K562 (cell line): ENCODE measurements around the gene GABRE. TPM values are rescaled to one million over a fixed set of nuclear protein-coding genes. Genes with fewer than 3 reads are reported as not detected.

ENCODE experiments used
- ATAC-seq: fragments of 200-7000 bp; cut with Tn5 transposase; 3 replicates; pipeline ENCODE4 v1.9.1; 2020; ENCODE audit warnings: moderate library complexity
- BruUV-seq: library from RNA; stranded (reverse); fragments of 400-500 nt; replicated peaks from 2 replicates; lab custom pipeline; 2021; lab: Mats Ljungman, UMichigan
- CTCF ChIA-PET: fragments of 300-600 bp; formaldehyde crosslinking; extraction: SDS; loops from one replicate; lab custom pipeline; 2021; ENCODE audit warnings: low intra/inter-chr PET ratio; lab: Yijun Ruan, JAX
- POLR2A ChIA-PET: fragments of 300-600, 350-650 bp; sonication (Branson Sonifier 250); formaldehyde crosslinking; extraction: SDS; loops from one replicate; lab custom pipeline; 2021; ENCODE audit warnings: antibody characterized with exemption, inconsistent platforms; lab: Yijun Ruan, JAX
- DNase-seq, 4 experiments: peaks; one replicate each; pipeline versions ENCODE4 v3.0.0 to v3.0.0-alpha.2; 2011 to 2018; ENCODE audit warnings: low spot score in 3 of 4, mixed read lengths in 3 of 4; ENCODE audit errors: extremely low read depth in 1 of 4
- FAIRE-seq: peaks from 2 replicates; lab custom pipeline; 2011; peaks lifted over from hg19 to GRCh38; lab: Jason Lieb, UNC
- H2AFZ ChIP-seq: 2 replicates; pipeline ENCODE4 v1.6.0; 2011; ENCODE audit warnings: low read depth, low read length, control low read depth, inconsistent platforms
- H3K27ac ChIP-seq: fragments of 200-600 bp; 3 replicates; pipeline ENCODE4 v1.8.0; 2011; ENCODE audit warnings: low read depth, mild to moderate bottlenecking, control low read depth, inconsistent platforms, low read length, moderate library complexity, mixed read lengths; ENCODE audit errors: extremely low read depth
- H3K27me3 ChIP-seq, 2 experiments: fragments of 300-600 bp in 1 of 2; 2 replicates in 1 of 2; 3 replicates in 1 of 2; pipeline versions ENCODE4 v1.6.0 to v1.8.0; 2011; ENCODE audit warnings: inconsistent platforms in 2 of 2, low read length in 2 of 2, mild to moderate bottlenecking in 1 of 2, mixed read lengths in 1 of 2, moderate library complexity in 1 of 2; ENCODE audit not compliant: control insufficient read depth in 2 of 2, insufficient read depth in 2 of 2
- H3K36me3 ChIP-seq: fragments of 300-600 bp; 3 replicates; pipeline ENCODE4 v1.8.0; 2011; ENCODE audit warnings: mild to moderate bottlenecking, low read length, inconsistent platforms; ENCODE audit not compliant: control insufficient read depth, insufficient read depth
- H3K4me1 ChIP-seq, 2 experiments: fragments of 200-600 bp in 1 of 2; replicated peaks in 1 of 2; 2 replicates in 1 of 2; 3 replicates in 1 of 2; pipeline versions ENCODE4 v1.5.1 to v1.8.0; 2011; ENCODE audit warnings: inconsistent platforms in 2 of 2, low read length in 2 of 2, mild to moderate bottlenecking in 1 of 2, mixed read lengths in 1 of 2, moderate library complexity in 1 of 2; ENCODE audit not compliant: control insufficient read depth in 2 of 2, insufficient read depth in 2 of 2
- H3K4me2 ChIP-seq: 2 replicates; pipeline ENCODE4 v1.6.1; 2011; ENCODE audit warnings: low read length, control low read depth, inconsistent platforms, mixed read lengths; ENCODE audit not compliant: insufficient read depth
- H3K4me3 ChIP-seq: fragments of 200-600 bp; sonication (generic), shearing (Covaris generic); 2 replicates; pipeline ENCODE4 v1.5.1; 2016; ENCODE audit warnings: control low read depth, inconsistent platforms
- H3K79me2 ChIP-seq: fragments of 200-600 bp; 3 replicates; pipeline ENCODE4 v1.8.0; 2011; ENCODE audit warnings: low read length, inconsistent platforms; ENCODE audit not compliant: control insufficient read depth, insufficient read depth
- H3K9ac ChIP-seq, 2 experiments: 2 replicates each; pipeline versions ENCODE4 v1.6.0 to v1.6.1; 2011; ENCODE audit warnings: low read depth in 2 of 2, low read length in 2 of 2, control low read depth in 1 of 2, inconsistent platforms in 1 of 2, mild to moderate bottlenecking in 1 of 2, mixed read lengths in 1 of 2; ENCODE audit not compliant: insufficient read depth in 1 of 2
- H3K9me1 ChIP-seq: one replicate; pipeline ENCODE4 v1.6.0; 2011; ENCODE audit warnings: inconsistent platforms, mild to moderate bottlenecking, low read length, moderate library complexity; ENCODE audit not compliant: control insufficient read depth, insufficient read depth
- H3K9me3 ChIP-seq: replicated peaks from 2 replicates; pipeline ENCODE4 v1.5.1; 2011; ENCODE audit warnings: low read depth, low read length, inconsistent platforms; ENCODE audit not compliant: control insufficient read depth, insufficient read depth
- H4K20me1 ChIP-seq: replicated peaks from 2 replicates; pipeline ENCODE4 v1.6.1; 2011; ENCODE audit warnings: low read length, inconsistent platforms, mixed read lengths; ENCODE audit not compliant: control insufficient read depth, insufficient read depth
- CHD4 ChIP-seq: fragments of 200-600 bp; sonication (generic); IDR thresholded peaks from 3 replicates; pipeline ENCODE4 v1.6.1; 2012; ENCODE audit warnings: low read depth, mild to moderate bottlenecking, mixed read lengths, low read length, inconsistent platforms; ENCODE audit not compliant: insufficient read depth, insufficient replicate concordance, poor library complexity, severe bottlenecking
- FOSL1 ChIP-seq: fragments of 200-800 bp; sonication (Bioruptor generic); conservative IDR thresholded peaks from 2 replicates; pipeline ENCODE4 v1.6.1; 2016; ENCODE audit warnings: missing genetic modification characterization, missing compliant biosample characterization
- GATAD2A ChIP-seq: fragments of 450-650 bp; IDR thresholded peaks from 2 replicates; pipeline ENCODE4 v1.6.1; 2017
- JUNB ChIP-seq: fragments of 450-650 bp; formaldehyde crosslinking; conservative IDR thresholded peaks from 2 replicates; pipeline ENCODE4 v1.4.0; 2020; ENCODE audit warnings: mild to moderate bottlenecking
- MYC ChIP-seq, 2 experiments: fragments of 250-450 bp in 1 of 2; sonication (Bioruptor Pico) in 1 of 2; IDR thresholded peaks; 2 replicates each; pipeline versions ENCODE4 v1.5.1 to v1.6.1; 2012 to 2021; ENCODE audit warnings: low read depth in 2 of 2, borderline replicate concordance in 1 of 2, improper control_type of control experiment in 1 of 2, low read length in 1 of 2, mild to moderate bottlenecking in 1 of 2, moderate library complexity in 1 of 2
- NFE2 ChIP-seq: IDR thresholded peaks from 2 replicates; pipeline ENCODE4 v1.6.1; 2014; ENCODE audit warnings: antibody characterized with exemption, low read depth
- PHB ChIP-seq: fragments of 250-450 bp; sonication (Bioruptor Pico); IDR thresholded peaks from 2 replicates; pipeline ENCODE4 v1.5.0; 2021
- PHF20 ChIP-seq: fragments of 450-650 bp; IDR thresholded peaks from 2 replicates; pipeline ENCODE4 v1.6.1; 2018; ENCODE audit not compliant: partially characterized antibody
- PHF21A ChIP-seq: fragments of 450-650 bp; IDR thresholded peaks from 2 replicates; pipeline ENCODE4 v1.6.1; 2017; ENCODE audit warnings: low read depth, borderline replicate concordance
- RCOR1 ChIP-seq, 2 experiments: IDR thresholded peaks; 2 replicates each; pipeline ENCODE4 v1.6.1; 2012; ENCODE audit warnings: low read depth in 2 of 2, low read length in 2 of 2, borderline replicate concordance in 1 of 2, improper control_type of control experiment in 1 of 2
- SP1 ChIP-seq: sonication (generic); formaldehyde crosslinking; IDR thresholded peaks from 2 replicates; pipeline ENCODE4 v1.8.1; 2022; ENCODE audit warnings: mild to moderate bottlenecking, missing genetic modification reagents
- SUPT5H ChIP-seq: fragments of 450-650 bp; IDR thresholded peaks from 2 replicates; pipeline ENCODE4 v1.6.1; 2016
- ZNF696 ChIP-seq: fragments of 250-450 bp; sonication (Bioruptor Pico); conservative IDR thresholded peaks from 2 replicates; pipeline ENCODE4 v1.4.0; 2020; ENCODE audit warnings: mild to moderate bottlenecking, moderate library complexity
- WGBS: fragments of 100-300 bp; shearing (Covaris generic); methylation state at CpG from one replicate; pipeline ENCODE4 v1.1.6; 2016; ENCODE audit warnings: low coverage, mixed read lengths; ENCODE audit not compliant: insufficient coverage; ENCODE audit errors: missing lambda C conversion rate; 5-methylcytosine and 5-hydroxymethylcytosine counted together
- in situ Hi-C: fragments of 300-500 bp; cut with MboI; formaldehyde crosslinking; loops from 4 replicates; pipeline ENCODE4 v1.15.0; 2018; ENCODE audit warnings: inconsistent platforms, mixed read lengths
- intact Hi-C: fragments of 100-400 bp; cut with micrococcal nuclease; formaldehyde crosslinking; loops from 2 replicates; pipeline ENCODE4 v1.14.2; 2022
- polyA plus RNA-seq, 8 experiments: library from polyadenylated mRNA; depleted of rRNA in 4 of 8; stranded (reverse) in 5 of 8; unstranded in 3 of 8; fragments of >200 nt; fragmentation: Nextera tagmentation in 2 of 8; fragmentation: Illumina TruSeq in 1 of 8; extraction: Ambion mirVana in 2 of 8; extraction: Trizol in 1 of 8; gene quantifications; 2 replicates each; pipeline versions ENCODE4 v1.2.1 to v1.2.3, GENCODE V29; 2011 to 2014; ENCODE audit warnings: inconsistent platforms in 1 of 8, missing spikeins in 1 of 8
- total RNA-seq, 7 experiments: library from RNA; depleted of rRNA in 6 of 7; stranded (reverse); fragments of >200 nt in 6 of 7; fragmentation: Illumina TruSeq in 2 of 7; extraction: Trizol in 2 of 7; gene quantifications; 2 replicates each; pipeline versions ENCODE4 v1.2.1 to v1.2.3, GENCODE V29; 2011 to 2021; ENCODE audit warnings: low replicate concordance in 1 of 7
- TF ChIP-seq, protein P1 (sequence below): sonication (generic); formaldehyde crosslinking; IDR thresholded peaks from 2 replicates; pipeline ENCODE4 v1.4.0; 2020; ENCODE audit warnings: mild to moderate bottlenecking, missing genetic modification reagents
- TF ChIP-seq, protein P2 (sequence below): fragments of 250-450 bp; sonication (Bioruptor Pico); IDR thresholded peaks from 2 replicates; pipeline ENCODE4 v1.9.0; 2021; ENCODE audit warnings: mild to moderate bottlenecking, inconsistent platforms
- TF ChIP-seq, protein P3 (sequence below): fragments of 250-450 bp; sonication (Bioruptor Pico); IDR thresholded peaks from 2 replicates; pipeline ENCODE4 v1.8.0; 2022; ENCODE audit warnings: moderate library complexity, mild to moderate bottlenecking, inconsistent platforms

GABRE gene
- total and polyA plus RNA-seq, 9 of the 15 experiments (the other 6 are each of a cell fraction or from before 2014, with no cell fraction given): 23.1 to 456 (median 148) TPM

DNA sequence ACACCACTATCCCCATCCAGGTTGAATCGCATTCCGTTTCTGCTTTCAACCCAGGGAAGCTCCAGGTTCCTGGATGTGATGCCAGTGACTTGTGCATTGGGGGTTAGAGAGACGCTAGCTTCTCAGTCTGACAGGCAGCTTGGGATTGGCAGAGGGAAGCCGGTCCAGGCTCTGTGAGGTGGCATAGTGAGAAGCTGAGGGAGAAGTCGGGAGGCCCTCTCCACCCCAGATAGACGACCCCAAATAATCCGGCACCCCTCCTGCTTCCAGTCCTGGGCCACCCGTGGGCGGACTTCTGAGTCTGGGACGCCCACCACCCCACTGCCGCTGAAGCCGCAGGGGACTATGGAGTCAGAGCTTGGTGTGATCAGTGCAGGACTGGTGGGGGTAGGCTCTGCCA, 54.4 kb downstream of the GABRE start:
- 42% methylated on average over 12 of the region's 12 CpGs for WGBS
- no peak overlapping the region for H3K4me2 ChIP-seq
- ChIA-PET POLR2A (interaction anchor here (0.7 kb wide), 1 partner anchor 54 kb away, joined by 3 read pairs; no protein-coding TSS in a partner anchor), CTCF (no interaction called here)
- no peak overlapping the region for H3K27ac ChIP-seq
- no peaks in the 10 kb centered on the region for H3K36me3 ChIP-seq
- TF ChIP-seq FOSL1 (tag) (no peak), SUPT5H (no peak), MYC (IDR thresholded peaks at IDR 0.05; ENCODE audit: low read depth, low read length) (no peak), MYC (CRISPR knock-in tag; IDR thresholded peaks at IDR 0.05; ENCODE audit: borderline replicate concordance, low read depth) (no peak), SP1 (no peak), GATAD2A (no peak), PHF20 (no peak), NFE2 (no peak), PHB (no peak), ZNF696 (CRISPR knock-in tag) (no peak), PHF21A (no peak), RCOR1 (IDR thresholded peaks at IDR 0.05; ENCODE audit: borderline replicate concordance in 1 of 2, low read depth in 2 of 2, low read length in 2 of 2) (no peak), CHD4 (no peak), JUNB (CRISPR knock-in tag) (no peak)
- TF ChIP-seq, protein P1, sequence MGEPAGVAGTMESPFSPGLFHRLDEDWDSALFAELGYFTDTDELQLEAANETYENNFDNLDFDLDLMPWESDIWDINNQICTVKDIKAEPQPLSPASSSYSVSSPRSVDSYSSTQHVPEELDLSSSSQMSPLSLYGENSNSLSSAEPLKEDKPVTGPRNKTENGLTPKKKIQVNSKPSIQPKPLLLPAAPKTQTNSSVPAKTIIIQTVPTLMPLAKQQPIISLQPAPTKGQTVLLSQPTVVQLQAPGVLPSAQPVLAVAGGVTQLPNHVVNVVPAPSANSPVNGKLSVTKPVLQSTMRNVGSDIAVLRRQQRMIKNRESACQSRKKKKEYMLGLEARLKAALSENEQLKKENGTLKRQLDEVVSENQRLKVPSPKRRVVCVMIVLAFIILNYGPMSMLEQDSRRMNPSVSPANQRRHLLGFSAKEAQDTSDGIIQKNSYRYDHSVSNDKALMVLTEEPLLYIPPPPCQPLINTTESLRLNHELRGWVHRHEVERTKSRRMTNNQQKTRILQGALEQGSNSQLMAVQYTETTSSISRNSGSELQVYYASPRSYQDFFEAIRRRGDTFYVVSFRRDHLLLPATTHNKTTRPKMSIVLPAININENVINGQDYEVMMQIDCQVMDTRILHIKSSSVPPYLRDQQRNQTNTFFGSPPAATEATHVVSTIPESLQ: no peak
- TF ChIP-seq, protein P2, sequence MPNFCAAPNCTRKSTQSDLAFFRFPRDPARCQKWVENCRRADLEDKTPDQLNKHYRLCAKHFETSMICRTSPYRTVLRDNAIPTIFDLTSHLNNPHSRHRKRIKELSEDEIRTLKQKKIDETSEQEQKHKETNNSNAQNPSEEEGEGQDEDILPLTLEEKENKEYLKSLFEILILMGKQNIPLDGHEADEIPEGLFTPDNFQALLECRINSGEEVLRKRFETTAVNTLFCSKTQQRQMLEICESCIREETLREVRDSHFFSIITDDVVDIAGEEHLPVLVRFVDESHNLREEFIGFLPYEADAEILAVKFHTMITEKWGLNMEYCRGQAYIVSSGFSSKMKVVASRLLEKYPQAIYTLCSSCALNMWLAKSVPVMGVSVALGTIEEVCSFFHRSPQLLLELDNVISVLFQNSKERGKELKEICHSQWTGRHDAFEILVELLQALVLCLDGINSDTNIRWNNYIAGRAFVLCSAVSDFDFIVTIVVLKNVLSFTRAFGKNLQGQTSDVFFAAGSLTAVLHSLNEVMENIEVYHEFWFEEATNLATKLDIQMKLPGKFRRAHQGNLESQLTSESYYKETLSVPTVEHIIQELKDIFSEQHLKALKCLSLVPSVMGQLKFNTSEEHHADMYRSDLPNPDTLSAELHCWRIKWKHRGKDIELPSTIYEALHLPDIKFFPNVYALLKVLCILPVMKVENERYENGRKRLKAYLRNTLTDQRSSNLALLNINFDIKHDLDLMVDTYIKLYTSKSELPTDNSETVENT: no peak
- TF ChIP-seq, protein P3, sequence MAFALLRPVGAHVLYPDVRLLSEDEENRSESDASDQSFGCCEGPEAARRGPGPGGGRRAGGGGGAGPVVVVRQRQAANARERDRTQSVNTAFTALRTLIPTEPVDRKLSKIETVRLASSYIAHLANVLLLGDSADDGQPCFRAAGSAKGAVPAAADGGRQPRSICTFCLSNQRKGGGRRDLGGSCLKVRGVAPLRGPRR: no peak
- no peak for DNase-seq
- H3K9me1 ChIP-seq: no peaks in the 10 kb centered on the region
- in situ Hi-C loops: loop anchor here (10.0 kb wide), 1 partner anchor 135 kb away; no protein-coding TSS in a partner anchor
- no peaks in the 10 kb centered on the region for H3K79me2 ChIP-seq
- no TSS peak for BruUV-seq
- no peak for ATAC-seq
- FAIRE-seq: no peak
- H3K4me1 ChIP-seq: no peaks in the 10 kb centered on the region
- no peaks in the 10 kb centered on the region for H4K20me1 ChIP-seq
- intact Hi-C loops: no loop called here
- no peak overlapping the region for H3K4me3 ChIP-seq
- H3K9ac ChIP-seq: no peak overlapping the region
- no peaks in the 10 kb centered on the region for H3K27me3 ChIP-seq
- H2AFZ ChIP-seq: no peak overlapping the region
- H3K9me3 ChIP-seq: no peaks in the 10 kb centered on the region
